Thyroid gland (tissue), 4 donors: ENCODE measurements around the gene PALM. TPM values are rescaled to one million over a fixed set of nuclear protein-coding genes. Genes with fewer than 3 reads are reported as not detected.

ENCODE experiments used
- DNase-seq, 2 donors: peaks; one replicate each; pipeline ENCODE4 v3.0.0-alpha.2; 2019
- H3K27ac ChIP-seq, 3 donors: fragments of 200-600 bp; sonication (generic); 1 replicate in 2 of 3; 2 replicates in 1 of 3; pipeline ENCODE4 v1.5.1; 2016 to 2019; ENCODE audit warnings: mild to moderate bottlenecking in 1 of 3, moderate library complexity in 1 of 3
- H3K27me3 ChIP-seq: fragments of 200-600 bp; sonication (generic); one replicate; pipeline ENCODE4 v1.5.1; 2019
- H3K36me3 ChIP-seq, 2 donors: fragments of 200-600 bp; sonication (generic); one replicate each; pipeline ENCODE4 v1.5.1; 2016 to 2019
- H3K4me1 ChIP-seq, 2 donors: fragments of 200-600 bp; sonication (generic); one replicate each; pipeline ENCODE4 v1.5.1; 2017 to 2019
- H3K4me3 ChIP-seq, 3 donors: fragments of 200-600 bp; sonication (generic); replicated peaks in 1 of 3; 1 replicate in 2 of 3; 2 replicates in 1 of 3; pipeline ENCODE4 v1.5.1; 2016; ENCODE audit warnings: mild to moderate bottlenecking in 1 of 3
- H3K9me3 ChIP-seq: fragments of 200-600 bp; sonication (generic); one replicate; pipeline ENCODE4 v1.5.1; 2017
- CTCF ChIP-seq, 6 experiments: fragments of 200-600 bp in 3 of 6; fragments of 450-650 bp in 3 of 6; sonication (generic) in 3 of 6; IDR thresholded peaks; one replicate each; pipeline ENCODE4 v1.5.1; 2016 to 2019; ENCODE audit warnings: antibody characterized with exemption in 6 of 6, mild to moderate bottlenecking in 2 of 6, inconsistent platforms in 1 of 6, moderate library complexity in 1 of 6
- POLR2A ChIP-seq, 2 donors: fragments of 450-650 bp; IDR thresholded peaks; one replicate each; pipeline ENCODE4 v1.6.1; 2017; ENCODE audit warnings: antibody characterized with exemption in 2 of 2, mild to moderate bottlenecking in 2 of 2, moderate library complexity in 1 of 2
- WGBS, 2 donors: methylation state at CpG; one replicate each; pipeline ENCODE4 v1.1.5; 2017; 5-methylcytosine and 5-hydroxymethylcytosine counted together
- intact Hi-C: fragments of 100-400 bp; cut with DNase I; formaldehyde crosslinking; loops from one replicate; pipeline ENCODE4 v1.15.1; 2023
- total RNA-seq, 4 donors: library from RNA; depleted of rRNA; stranded (reverse); fragments of >200 nt; gene quantifications; one replicate each; pipeline ENCODE4 v1.2.3, GENCODE V29; 2016

Gene PALM
- total RNA-seq, 4 donors from 2014 or later, result 18.9 to 45.5 (median 27.7) TPM

GRCh38 chr19:796692-797527 is 88.2 kb downstream of the PALM start, which contains the start of gene PTBP1:
TSS of gene PTBP1 (plus strand) at chr19:797452. CDS start at chr19:797498, 46 bp downstream.
- 0 to 2% methylated on average over 14 to 41 of the region's 83 CpGs for WGBS, 2 donors
- intact Hi-C loops, result no loop called here
- Histone ChIP-seq H3K27me3 (no peaks in the 10 kb centered on the region), H3K4me3 (peak within 1 kb of the TSS; percentile 33 to 100 (median 96)), H3K36me3 (no peaks in the 10 kb centered on the region), H3K9me3 (no peaks in the 10 kb centered on the region), H3K4me1 (peaks cover 39 to 50% of the 10 kb centered on the region in 2 donors), H3K27ac (peak within 1 kb of the TSS; percentile 94 to 96 (median 94))
- DNase-seq, result peak; percentile 100
- TF ChIP-seq CTCF (IDR thresholded peaks at IDR 0.05), result no peak
- TF ChIP-seq POLR2A (IDR thresholded peaks at IDR 0.05), result peak in 1 of 2 donors; percentile 80

Other genes starting within 250 kb of the PALM start
- 10 to 100 TPM; 31.5 to 72.8 (median 48.8) TPM for gene SHC2, start 247.9 kb upstream of the PALM start, total RNA-seq
- 1 to 10 TPM in 1 of 4 donors, under 1 TPM in 1, not detected in 2; 0.56 to 3.1 TPM for gene MADCAM1, start 212.4 kb upstream of the PALM start, total RNA-seq
- 100 to 1,000 TPM in 2 of 4 donors, 10 to 100 TPM in 2; 50.8 to 147 (median 99.6) TPM for gene TPGS1, start 201.4 kb upstream of the PALM start, total RNA-seq
- gene CDC34, start 177.2 kb upstream of the PALM start, total RNA-seq, result 10 to 100 TPM; 44.8 to 64.7 (median 48.2) TPM
- 1 to 10 TPM in 1 of 4 donors, under 1 TPM in 1, not detected in 2; 0.78 to 1.9 TPM for gene GZMM, start 164.9 kb upstream of the PALM start, total RNA-seq
- 100 to 1,000 TPM; 349 to 702 (median 569) TPM for gene BSG, start 136.3 kb upstream of the PALM start, total RNA-seq
- not detected for gene HCN2, start 119.1 kb upstream of the PALM start, total RNA-seq
- 10 to 100 TPM; 23.2 to 39.7 (median 33.1) TPM for gene POLRMT, start 75.4 kb upstream of the PALM start, total RNA-seq
- gene FGF22, start 69.1 kb upstream of the PALM start, total RNA-seq, result not detected
- gene RNF126, start 45.7 kb upstream of the PALM start, total RNA-seq, result 10 to 100 TPM; 41.4 to 55.5 (median 53.5) TPM
- 10 to 100 TPM; 16.2 to 73.4 (median 62.9) TPM for gene FSTL3, start 32.5 kb upstream of the PALM start, total RNA-seq
- gene PRSS57, start 13.5 kb upstream of the PALM start, total RNA-seq, result not detected
- gene MISP, start 42.2 kb downstream of the PALM start, total RNA-seq, result under 1 TPM in 2 of 4 donors, not detected in 2; 0.63 to 0.68 TPM
- 100 to 1,000 TPM; 161 to 277 (median 199) TPM for gene PTBP1, start 88.5 kb downstream of the PALM start, total RNA-seq
- gene PLPPR3, start 113.0 kb downstream of the PALM start, total RNA-seq, result not detected
- not detected for gene AZU1, start 118.9 kb downstream of the PALM start, total RNA-seq
- not detected for gene PRTN3, start 132.1 kb downstream of the PALM start, total RNA-seq
- 1 to 10 TPM in 3 of 4 donors, not detected in 1; 1.9 to 2.1 (median 2.1) TPM for gene ELANE, start 143.4 kb downstream of the PALM start, total RNA-seq
- gene CFD, start 150.7 kb downstream of the PALM start, total RNA-seq, result 1,000 to 10,000 TPM in 1 of 4 donors, 100 to 1,000 TPM in 3; 339 to 1,037 (median 506) TPM
- gene MED16, start 184.3 kb downstream of the PALM start, total RNA-seq, result 10 to 100 TPM; 33.2 to 66.5 (median 54.3) TPM
- gene RNU6-9, start 184.5 kb downstream of the PALM start, total RNA-seq, result not detected
- gene R3HDM4, start 204.3 kb downstream of the PALM start, total RNA-seq, result 10 to 100 TPM; 29.2 to 45.8 (median 34.9) TPM
- gene KISS1R, start 208.4 kb downstream of the PALM start, total RNA-seq, result not detected
- 1 to 10 TPM; 2.6 to 7.7 (median 3.9) TPM for gene ARID3A, start 217.1 kb downstream of the PALM start, total RNA-seq